SJCRH30 (cell line): ENCODE data around the gene MYCBPAP. TPM values are rescaled to one million over a fixed set of nuclear protein-coding genes. Genes with fewer than 3 reads are reported as not detected.

Experiments
- DNase-seq, 2 experiments: peaks; one replicate each; pipeline ENCODE4 v3.0.0-alpha.2; 2015 to 2020
- H3K27ac ChIP-seq: fragments of 250-450 bp; sonication (Bioruptor Pico); 2 replicates; pipeline ENCODE4 v1.5.1; 2020; ENCODE audit warnings: mild to moderate bottlenecking, moderate library complexity
- H3K27me3 ChIP-seq: fragments of 250-450 bp; sonication (Bioruptor Pico); 2 replicates; pipeline ENCODE4 v1.5.1; 2020; ENCODE audit warnings: mild to moderate bottlenecking, moderate library complexity
- H3K36me3 ChIP-seq: fragments of 250-450 bp; sonication (Bioruptor Pico); 2 replicates; pipeline ENCODE4 v1.5.1; 2020; ENCODE audit warnings: mild to moderate bottlenecking, moderate library complexity
- H3K4me1 ChIP-seq: fragments of 250-450 bp; sonication (Bioruptor Pico); 2 replicates; pipeline ENCODE4 v1.5.1; 2020; ENCODE audit warnings: mild to moderate bottlenecking, moderate library complexity
- H3K4me3 ChIP-seq: fragments of 250-450 bp; sonication (Bioruptor Pico); 2 replicates; pipeline ENCODE4 v1.5.1; 2020; ENCODE audit warnings: mild to moderate bottlenecking, moderate library complexity
- H3K9me3 ChIP-seq: fragments of 250-450 bp; sonication (Bioruptor Pico); replicated peaks from 2 replicates; pipeline ENCODE4 v1.5.1; 2020; ENCODE audit warnings: mild to moderate bottlenecking, moderate library complexity
- total RNA-seq: library from RNA; depleted of rRNA; stranded (reverse); fragments of >200 nt; shearing (Covaris generic); gene quantifications from 2 replicates; pipeline ENCODE4 v1.2.3, GENCODE V29; 2014

MYCBPAP gene
- total RNA-seq, 1 experiment from 2014 or later, result not detected

DNA sequence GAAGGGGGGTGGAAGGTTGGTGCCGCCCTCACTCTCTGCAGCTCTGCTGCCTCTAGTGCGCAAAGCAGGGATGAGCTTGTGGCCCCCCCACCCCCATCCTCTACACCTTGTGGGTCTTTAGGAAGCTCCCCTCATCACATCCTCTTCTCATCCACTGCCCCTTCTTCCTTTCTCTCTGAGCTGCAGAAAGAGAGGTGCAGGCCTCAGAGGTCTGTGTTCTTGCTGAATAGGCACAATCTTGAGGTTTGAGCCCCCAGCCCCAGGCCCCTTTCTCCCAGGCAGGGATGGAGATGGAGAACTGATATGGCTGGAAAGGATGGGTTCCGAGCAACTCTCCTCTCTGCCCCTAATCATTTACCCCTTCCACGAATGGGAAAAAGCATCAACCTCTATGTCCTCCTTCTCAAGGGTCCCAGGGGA lies 54.9 kb downstream of the MYCBPAP start:
- H3K27ac ChIP-seq, result no peak overlapping the region
- H3K4me3 ChIP-seq, result no peak overlapping the region
- no peaks in the 10 kb centered on the region for H3K9me3 ChIP-seq
- H3K27me3 ChIP-seq, result no peaks in the 10 kb centered on the region
- no peak for DNase-seq
- H3K36me3 ChIP-seq, result no peaks in the 10 kb centered on the region
- peaks cover 2% of the 10 kb centered on the region; the same call in 1 of the 2 replicates for H3K4me1 ChIP-seq

DNA sequence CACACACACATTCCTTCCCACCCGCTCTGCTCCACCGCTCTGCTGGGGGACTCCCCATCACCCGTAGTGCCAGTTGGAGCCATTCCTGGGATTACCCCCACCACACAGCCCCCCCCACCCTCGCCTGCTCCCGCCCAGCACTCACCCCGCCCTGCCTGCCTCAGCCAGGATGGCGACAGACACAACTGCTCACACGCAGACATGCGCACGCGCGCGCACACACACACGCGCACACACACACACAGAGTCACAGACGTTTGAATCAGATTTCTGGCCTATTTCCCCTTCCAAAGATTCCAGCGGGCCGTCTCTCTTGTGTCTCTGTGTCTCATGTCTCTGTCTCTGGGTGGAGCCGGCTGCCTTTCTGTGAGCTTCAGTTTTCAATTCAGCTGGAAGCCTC lies 56.7 kb downstream of the MYCBPAP start:
- DNase-seq, result peak; percentile 39 to 47
- H3K27me3 ChIP-seq, result no peaks in the 10 kb centered on the region
- H3K4me1 ChIP-seq, result peaks cover 2% of the 10 kb centered on the region; the same call in 1 of the 2 replicates
- no peaks in the 10 kb centered on the region for H3K9me3 ChIP-seq
- H3K4me3 ChIP-seq, result no peak overlapping the region
- no peak overlapping the region for H3K27ac ChIP-seq
- no peaks in the 10 kb centered on the region for H3K36me3 ChIP-seq

DNA sequence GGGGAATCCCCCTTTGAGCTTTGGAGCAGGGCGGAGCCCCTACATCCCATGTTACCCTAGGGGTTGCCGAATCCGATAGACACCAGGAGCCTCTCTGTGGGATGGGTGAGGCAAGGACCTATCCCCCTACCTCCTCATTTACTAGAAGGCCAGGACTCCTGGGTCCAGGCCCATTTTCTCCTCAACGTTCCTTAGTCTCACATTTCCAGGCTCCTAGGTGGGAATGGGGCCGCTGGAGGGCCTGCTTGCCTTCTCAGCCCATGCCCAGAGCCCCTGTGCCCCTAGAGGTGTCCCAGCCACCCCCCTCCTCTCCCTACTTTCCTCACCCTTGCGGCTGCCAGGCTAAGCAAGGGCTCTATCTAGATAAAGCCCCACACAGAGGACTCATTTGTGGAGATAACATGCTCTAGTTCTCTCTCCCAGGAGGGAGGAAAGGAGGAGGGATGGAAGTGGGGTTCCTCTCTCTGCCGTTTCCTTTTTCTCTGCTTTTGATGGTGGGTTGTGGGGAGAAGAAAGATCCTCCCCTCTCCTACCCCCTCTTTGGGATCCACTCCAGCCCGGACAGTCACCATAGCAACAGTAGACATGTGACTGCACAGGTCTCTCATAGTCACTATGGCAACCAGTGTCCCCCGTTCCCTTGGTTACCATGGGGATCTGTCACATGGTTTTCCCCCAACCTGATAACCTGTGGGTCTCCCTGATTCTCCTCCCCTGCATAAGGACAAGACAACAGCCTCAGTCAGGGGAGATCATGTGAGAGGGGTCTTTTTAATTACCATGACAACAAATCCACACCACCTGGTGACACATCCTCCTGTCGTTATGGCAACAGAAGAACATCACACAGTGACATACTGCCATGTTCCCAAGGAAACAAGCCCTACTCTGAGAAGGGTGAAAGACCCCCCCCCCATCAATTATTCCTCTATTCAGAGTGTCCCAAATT lies 57.4 kb downstream of the MYCBPAP start:
- no peak overlapping the region for H3K27ac ChIP-seq

DNA sequence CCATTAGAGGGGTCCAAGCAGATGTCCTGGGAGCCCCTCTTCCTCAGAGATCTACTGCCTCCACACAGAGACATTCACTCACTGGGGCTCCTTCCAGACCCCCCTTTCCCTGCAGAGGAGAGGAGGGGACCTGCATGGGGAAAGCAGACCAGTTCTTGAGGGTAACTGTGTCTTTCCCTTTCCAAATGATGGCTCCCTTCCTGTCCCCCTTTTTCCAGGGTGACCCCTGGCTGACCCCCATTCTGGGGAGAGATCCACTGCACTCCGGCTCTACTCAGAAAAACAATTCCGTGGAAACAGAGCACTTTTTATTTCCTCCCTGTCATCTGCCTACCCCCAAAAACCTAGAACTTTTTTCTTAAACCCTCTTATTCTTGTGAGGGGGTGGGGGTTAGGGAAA lies 58.6 kb downstream of the MYCBPAP start:
- no peak overlapping the region for H3K27ac ChIP-seq
- no peaks in the 10 kb centered on the region for H3K27me3 ChIP-seq
- no peak overlapping the region for H3K4me3 ChIP-seq
- no peak for DNase-seq
- no peaks in the 10 kb centered on the region for H3K9me3 ChIP-seq
- H3K4me1 ChIP-seq, result peaks cover 2% of the 10 kb centered on the region; the same call in 1 of the 2 replicates
- H3K36me3 ChIP-seq, result no peaks in the 10 kb centered on the region

More for the DNA sequence above, 57.4 kb downstream of the MYCBPAP start:
- H3K27me3 ChIP-seq, result no peaks in the 10 kb centered on the region
- no peaks in the 10 kb centered on the region for H3K36me3 ChIP-seq
- no peak overlapping the region for H3K4me3 ChIP-seq
- peak in 1 of 2 experiments; percentile 31 for DNase-seq
- no peaks in the 10 kb centered on the region for H3K9me3 ChIP-seq
- peaks cover 2% of the 10 kb centered on the region; the same call in 1 of the 2 replicates for H3K4me1 ChIP-seq

DNA sequence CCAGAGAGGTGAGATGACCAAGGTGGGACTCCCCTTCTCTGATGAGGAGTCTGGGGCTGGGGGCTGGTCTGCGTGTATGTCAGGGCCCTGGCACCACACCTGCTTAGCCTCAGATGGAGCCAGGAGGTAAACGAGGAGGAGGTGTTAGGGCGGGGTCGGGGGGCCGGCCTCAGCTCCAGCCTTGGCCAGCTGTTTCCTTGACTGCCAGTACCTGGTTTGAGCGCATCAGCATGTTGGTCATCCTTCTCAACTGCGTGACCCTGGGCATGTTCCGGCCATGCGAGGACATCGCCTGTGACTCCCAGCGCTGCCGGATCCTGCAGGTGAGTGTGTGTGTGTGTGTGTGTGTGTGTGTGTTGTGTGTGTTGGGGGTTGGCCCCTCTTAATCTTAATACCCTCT lies 60.4 kb downstream of the MYCBPAP start:
- H3K36me3 ChIP-seq, result no peaks in the 10 kb centered on the region
- no peak overlapping the region for H3K27ac ChIP-seq
- no peak for DNase-seq
- no peaks in the 10 kb centered on the region for H3K9me3 ChIP-seq
- H3K4me3 ChIP-seq, result no peak overlapping the region
- no peaks in the 10 kb centered on the region for H3K27me3 ChIP-seq
- peaks cover 2% of the 10 kb centered on the region; the same call in 1 of the 2 replicates for H3K4me1 ChIP-seq

DNA sequence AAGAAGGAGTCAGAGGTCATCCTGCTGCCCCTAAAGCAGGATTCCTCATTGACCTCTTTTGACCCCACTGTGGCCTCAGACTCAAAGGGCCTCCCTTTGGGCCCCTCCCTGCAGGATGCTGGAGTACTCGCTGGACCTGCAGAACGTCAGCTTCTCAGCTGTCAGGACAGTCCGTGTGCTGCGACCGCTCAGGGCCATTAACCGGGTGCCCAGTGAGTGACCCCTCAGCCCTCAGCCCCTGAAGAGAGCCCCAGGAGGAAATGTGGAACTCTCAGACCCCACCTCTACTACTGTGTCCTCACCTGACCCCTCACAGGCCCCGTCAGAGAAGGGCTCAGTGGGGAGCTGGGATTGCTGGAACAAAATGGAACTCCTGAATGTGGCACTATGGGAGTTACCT lies 61.4 kb downstream of the MYCBPAP start:
- Histone ChIP-seq H3K9me3 (no peaks in the 10 kb centered on the region), H3K4me3 (no peak overlapping the region), H3K27me3 (no peaks in the 10 kb centered on the region), H3K4me1 (peaks cover 1% of the 10 kb centered on the region; the same call in 1 of the 2 replicates), H3K27ac (no peak overlapping the region), H3K36me3 (no peaks in the 10 kb centered on the region)
- DNase-seq, result no peak

DNA sequence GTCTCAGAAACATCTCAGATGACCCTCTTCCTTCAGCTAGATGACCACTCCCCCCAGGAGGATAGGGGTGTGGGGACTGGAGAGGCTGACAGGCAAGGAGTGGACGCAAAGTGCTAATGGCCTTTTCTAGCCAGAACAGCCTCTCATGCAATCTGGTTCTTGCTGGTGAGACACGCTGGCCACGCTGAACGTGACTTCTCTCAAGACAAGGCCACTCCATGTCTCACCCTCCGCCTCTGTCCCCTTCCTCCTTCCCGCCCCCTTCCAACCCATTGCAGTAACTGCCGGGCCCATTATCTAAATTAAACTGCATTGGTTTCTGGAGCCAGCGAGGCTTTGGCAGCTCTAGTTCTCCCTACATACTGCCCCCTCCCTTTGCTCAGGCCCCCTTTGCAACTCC lies 61.8 kb downstream of the MYCBPAP start:
- Histone ChIP-seq H3K4me3 (no peak overlapping the region), H3K36me3 (no peaks in the 10 kb centered on the region), H3K27ac (no peak overlapping the region), H3K9me3 (no peaks in the 10 kb centered on the region), H3K27me3 (no peaks in the 10 kb centered on the region), H3K4me1 (no peaks in the 10 kb centered on the region; the same call in 1 of the 2 replicates)
- DNase-seq, result no peak

DNA sequence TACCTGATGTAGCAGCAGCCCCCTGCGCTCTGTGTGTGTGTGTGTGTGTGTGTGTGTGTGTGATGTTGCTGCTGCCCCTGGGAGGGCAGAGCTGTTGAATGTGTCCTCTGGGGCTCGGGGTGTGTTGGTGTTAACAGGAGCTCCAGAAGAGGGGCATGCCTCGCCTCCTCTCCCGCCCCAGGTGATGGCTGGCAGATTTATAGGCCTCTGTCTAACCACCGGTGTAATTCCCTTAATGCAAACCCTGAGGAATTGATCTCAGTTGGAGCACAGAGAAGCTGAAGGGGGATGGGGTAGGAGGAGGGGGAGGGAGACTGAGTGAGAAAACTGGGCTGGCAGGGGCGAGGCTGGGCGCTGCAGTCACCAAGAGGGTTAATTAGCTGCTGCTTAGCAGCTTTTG lies 62.3 kb downstream of the MYCBPAP start:
- no peaks in the 10 kb centered on the region for H3K36me3 ChIP-seq
- H3K27ac ChIP-seq, result no peak overlapping the region
- no peaks in the 10 kb centered on the region for H3K27me3 ChIP-seq
- H3K9me3 ChIP-seq, result no peaks in the 10 kb centered on the region
- no peak for DNase-seq
- H3K4me3 ChIP-seq, result no peak overlapping the region
- no peaks in the 10 kb centered on the region for H3K4me1 ChIP-seq

DNA sequence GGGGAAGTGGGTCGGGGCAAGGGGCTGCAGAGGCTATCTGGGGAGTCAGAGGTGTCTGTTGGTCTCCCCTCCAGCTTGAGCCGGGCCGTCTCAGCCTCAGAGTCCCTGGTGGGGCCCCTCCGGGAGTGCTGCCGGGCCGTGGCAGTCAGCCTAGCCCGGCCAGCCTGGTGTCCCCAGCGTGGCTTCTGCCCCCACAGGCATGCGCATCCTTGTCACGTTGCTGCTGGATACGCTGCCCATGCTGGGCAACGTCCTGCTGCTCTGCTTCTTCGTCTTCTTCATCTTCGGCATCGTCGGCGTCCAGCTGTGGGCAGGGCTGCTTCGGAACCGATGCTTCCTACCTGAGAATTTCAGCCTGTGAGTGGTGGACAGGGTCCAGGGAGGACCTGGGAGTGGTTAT lies 63.4 kb downstream of the MYCBPAP start:
- Histone ChIP-seq H3K4me1 (no peaks in the 10 kb centered on the region), H3K27ac (no peak overlapping the region), H3K4me3 (no peak overlapping the region), H3K9me3 (no peaks in the 10 kb centered on the region), H3K36me3 (no peaks in the 10 kb centered on the region), H3K27me3 (no peaks in the 10 kb centered on the region)
- DNase-seq, result no peak

DNA sequence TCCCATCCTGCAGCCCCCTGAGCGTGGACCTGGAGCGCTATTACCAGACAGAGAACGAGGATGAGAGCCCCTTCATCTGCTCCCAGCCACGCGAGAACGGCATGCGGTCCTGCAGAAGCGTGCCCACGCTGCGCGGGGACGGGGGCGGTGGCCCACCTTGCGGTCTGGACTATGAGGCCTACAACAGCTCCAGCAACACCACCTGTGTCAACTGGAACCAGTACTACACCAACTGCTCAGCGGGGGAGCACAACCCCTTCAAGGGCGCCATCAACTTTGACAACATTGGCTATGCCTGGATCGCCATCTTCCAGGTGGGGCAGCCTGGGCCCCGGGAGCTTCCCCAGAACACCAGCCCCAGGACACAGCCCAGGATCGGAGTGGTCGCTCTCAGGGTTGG lies 64.3 kb downstream of the MYCBPAP start:
- no peaks in the 10 kb centered on the region for H3K27me3 ChIP-seq
- no peak for DNase-seq
- no peak overlapping the region for H3K27ac ChIP-seq
- H3K9me3 ChIP-seq, result no peaks in the 10 kb centered on the region
- no peak overlapping the region for H3K4me3 ChIP-seq
- no peaks in the 10 kb centered on the region for H3K36me3 ChIP-seq
- no peaks in the 10 kb centered on the region for H3K4me1 ChIP-seq

DNA sequence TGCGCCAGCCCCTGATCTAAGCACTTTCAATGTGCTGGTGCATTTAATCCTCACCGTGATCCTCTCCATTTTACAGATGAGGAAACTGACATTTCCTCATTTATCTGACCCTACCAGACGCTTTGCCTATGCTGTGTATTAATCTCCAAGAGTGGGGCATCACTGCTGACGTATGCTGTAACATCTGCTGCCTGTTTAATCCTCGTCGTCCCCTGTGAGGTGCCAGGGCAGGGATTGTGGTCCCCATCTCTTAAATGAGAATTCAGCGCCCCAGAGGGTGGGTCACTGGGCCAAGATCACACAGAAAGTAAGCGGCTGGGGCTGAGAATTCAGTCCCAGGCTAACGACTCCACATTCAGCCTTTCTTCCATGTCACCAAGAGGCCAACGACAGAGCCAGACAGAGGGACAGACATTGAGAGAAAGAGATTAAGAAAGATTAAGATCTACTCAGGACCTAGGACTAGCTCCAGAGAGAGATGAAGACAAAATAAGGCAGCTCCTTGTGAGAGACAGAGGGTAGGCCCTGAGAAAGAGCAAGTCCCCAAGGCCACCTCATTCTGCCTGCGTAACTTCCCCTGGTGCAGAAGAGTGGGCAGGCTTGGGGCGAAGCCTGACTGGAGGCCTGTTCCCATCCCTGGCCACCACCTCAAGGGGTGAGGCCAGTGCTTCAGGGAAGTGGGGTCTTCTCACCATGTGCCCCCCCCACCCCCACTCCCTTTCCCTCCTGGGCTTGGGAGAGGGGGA lies 65.8 kb downstream of the MYCBPAP start:
- Histone ChIP-seq H3K4me3 (no peak overlapping the region), H3K9me3 (no peaks in the 10 kb centered on the region), H3K36me3 (no peaks in the 10 kb centered on the region), H3K4me1 (no peaks in the 10 kb centered on the region), H3K27me3 (no peaks in the 10 kb centered on the region), H3K27ac (no peak overlapping the region)
- no peak for DNase-seq

DNA sequence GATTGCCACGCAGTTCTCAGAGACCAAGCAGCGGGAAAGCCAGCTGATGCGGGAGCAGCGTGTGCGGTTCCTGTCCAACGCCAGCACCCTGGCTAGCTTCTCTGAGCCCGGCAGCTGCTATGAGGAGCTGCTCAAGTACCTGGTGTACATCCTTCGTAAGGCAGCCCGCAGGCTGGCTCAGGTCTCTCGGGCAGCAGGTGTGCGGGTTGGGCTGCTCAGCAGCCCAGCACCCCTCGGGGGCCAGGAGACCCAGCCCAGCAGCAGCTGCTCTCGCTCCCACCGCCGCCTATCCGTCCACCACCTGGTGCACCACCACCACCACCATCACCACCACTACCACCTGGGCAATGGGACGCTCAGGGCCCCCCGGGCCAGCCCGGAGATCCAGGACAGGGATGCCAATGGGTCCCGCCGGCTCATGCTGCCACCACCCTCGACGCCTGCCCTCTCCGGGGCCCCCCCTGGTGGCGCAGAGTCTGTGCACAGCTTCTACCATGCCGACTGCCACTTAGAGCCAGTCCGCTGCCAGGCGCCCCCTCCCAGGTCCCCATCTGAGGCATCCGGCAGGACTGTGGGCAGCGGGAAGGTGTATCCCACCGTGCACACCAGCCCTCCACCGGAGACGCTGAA lies 67.5 kb downstream of the MYCBPAP start:
- H3K9me3 ChIP-seq, result no peaks in the 10 kb centered on the region
- H3K4me3 ChIP-seq, result no peak overlapping the region
- DNase-seq, result no peak
- H3K27ac ChIP-seq, result no peak overlapping the region
- H3K4me1 ChIP-seq, result no peaks in the 10 kb centered on the region
- no peaks in the 10 kb centered on the region for H3K36me3 ChIP-seq
- H3K27me3 ChIP-seq, result no peaks in the 10 kb centered on the region

DNA sequence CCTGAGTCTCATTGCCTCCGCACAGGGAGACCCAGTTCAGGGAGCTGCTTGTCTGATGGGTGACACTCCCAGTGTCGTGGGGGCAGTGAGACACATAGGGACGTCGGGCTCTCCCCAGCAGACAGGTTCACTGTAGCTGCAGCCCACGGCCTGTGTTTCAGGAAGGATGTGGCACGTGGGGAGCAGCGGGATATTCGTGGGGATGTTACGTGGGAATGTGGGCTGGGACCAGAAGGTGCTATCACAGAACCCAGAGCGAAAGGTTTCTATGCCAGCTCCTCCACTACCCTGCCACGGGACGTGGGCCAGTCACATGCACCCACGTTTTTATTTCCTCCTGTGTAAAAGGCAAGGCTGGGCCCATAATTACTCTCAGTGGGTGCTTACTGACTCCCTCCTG lies 68.6 kb downstream of the MYCBPAP start:
- H3K27ac ChIP-seq, result no peak overlapping the region
- no peak overlapping the region for H3K4me3 ChIP-seq
- H3K4me1 ChIP-seq, result no peaks in the 10 kb centered on the region
- DNase-seq, result no peak
- no peaks in the 10 kb centered on the region for H3K9me3 ChIP-seq
- no peaks in the 10 kb centered on the region for H3K36me3 ChIP-seq
- no peaks in the 10 kb centered on the region for H3K27me3 ChIP-seq

DNA sequence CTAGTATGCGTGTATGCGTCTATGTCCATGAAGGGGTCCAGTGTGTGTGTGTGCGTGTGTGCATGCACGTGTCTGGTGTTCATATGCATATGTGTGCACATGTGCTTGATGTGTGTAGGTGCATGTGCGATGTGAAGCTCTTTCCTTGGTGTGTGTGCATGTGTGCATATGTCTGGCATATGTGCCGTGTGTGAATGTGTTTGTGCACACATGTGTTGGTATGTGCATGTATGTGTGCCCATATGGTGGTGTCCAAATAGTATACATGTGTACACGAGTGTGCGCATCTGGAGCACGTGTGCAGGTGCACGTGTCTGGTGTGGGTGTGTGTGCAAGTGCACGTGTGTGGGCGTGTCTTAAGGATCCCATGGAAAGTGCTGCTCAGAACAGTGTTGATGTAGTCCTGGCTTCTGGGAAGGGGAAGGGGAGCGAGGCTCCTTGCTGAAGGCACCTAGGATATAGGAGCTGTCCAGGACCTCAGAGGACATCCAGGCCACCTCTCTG lies 69.3 kb downstream of the MYCBPAP start:
- H3K27me3 ChIP-seq, result no peaks in the 10 kb centered on the region
- H3K36me3 ChIP-seq, result no peaks in the 10 kb centered on the region
- DNase-seq, result no peak
- H3K4me1 ChIP-seq, result no peaks in the 10 kb centered on the region
- no peak overlapping the region for H3K4me3 ChIP-seq
- H3K27ac ChIP-seq, result no peak overlapping the region
- H3K9me3 ChIP-seq, result no peaks in the 10 kb centered on the region

DNA sequence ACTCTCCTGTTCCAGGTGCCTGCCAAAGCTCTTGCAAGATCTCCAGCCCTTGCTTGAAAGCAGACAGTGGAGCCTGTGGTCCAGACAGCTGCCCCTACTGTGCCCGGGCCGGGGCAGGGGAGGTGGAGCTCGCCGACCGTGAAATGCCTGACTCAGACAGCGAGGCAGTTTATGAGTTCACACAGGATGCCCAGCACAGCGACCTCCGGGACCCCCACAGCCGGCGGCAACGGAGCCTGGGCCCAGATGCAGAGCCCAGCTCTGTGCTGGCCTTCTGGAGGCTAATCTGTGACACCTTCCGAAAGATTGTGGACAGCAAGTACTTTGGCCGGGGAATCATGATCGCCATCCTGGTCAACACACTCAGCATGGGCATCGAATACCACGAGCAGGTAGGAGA lies 69.9 kb downstream of the MYCBPAP start:
- Histone ChIP-seq H3K4me1 (no peaks in the 10 kb centered on the region), H3K9me3 (no peaks in the 10 kb centered on the region), H3K27ac (no peak overlapping the region), H3K4me3 (no peak overlapping the region), H3K36me3 (no peaks in the 10 kb centered on the region), H3K27me3 (no peaks in the 10 kb centered on the region)
- no peak for DNase-seq
